ENCODE measurements around the gene SASH1.

Gene SASH1

DNA sequence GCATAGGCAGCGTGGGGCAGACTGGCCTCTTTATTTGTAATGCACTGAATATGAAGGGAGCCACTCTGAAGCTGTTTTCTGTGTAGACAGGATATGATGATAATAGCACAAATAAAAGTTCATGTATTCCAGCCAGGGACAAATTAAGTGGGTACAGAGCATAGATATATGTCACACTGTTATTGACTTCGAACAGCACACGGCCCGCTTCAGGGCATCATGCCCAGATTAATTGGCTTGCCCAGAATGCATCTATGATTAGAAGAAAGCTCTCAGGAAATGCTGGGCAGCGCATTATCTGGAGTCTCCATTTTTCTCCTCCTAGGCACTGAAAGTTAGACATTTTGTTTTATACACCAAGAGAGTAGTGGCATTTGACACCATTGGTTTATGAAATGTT, 26.3 kb upstream of the SASH1 start:
- Histone ChIP-seq H3K36me3 (ENCODE audit: low read length) (no peaks in the 10 kb centered on the region), H3K9me2 (replicated peaks; ENCODE audit: insufficient read depth, low read length) (no peaks in the 10 kb centered on the region), H3K9ac (ENCODE audit: low read length) (no peak overlapping the region), H3F3A (ENCODE audit: insufficient read depth) (no peaks in the 10 kb centered on the region), H4K20me1 (ENCODE audit: low read depth, low read length) (no peaks in the 10 kb centered on the region), H3K4me3 (ENCODE audit: insufficient read depth, low read length, poor library complexity, severe bottlenecking) (no peak overlapping the region), H2AFZ (ENCODE audit: low read depth, low read length, severe bottlenecking) (no peak overlapping the region), H3K27me3 (ENCODE audit: low read length) (no peaks in the 10 kb centered on the region), H3K27ac (ENCODE audit: low read depth, low read length) (no peak overlapping the region), H3K4me2 (ENCODE audit: low read depth, low read length, poor library complexity, severe bottlenecking) (no peak overlapping the region), H3K79me2 (ENCODE audit: insufficient read depth, low read length) (no peaks in the 10 kb centered on the region), H3K9me3 (ENCODE audit: insufficient read depth, low read length) (no peaks in the 10 kb centered on the region)
- TF ChIP-seq EZH2phosphoT487 (conservative IDR thresholded peaks at IDR 0.05; ENCODE audit: low read length) (no peak), CTCF (IDR thresholded peaks at IDR 0.05; ENCODE audit: insufficient read depth, low read length, poor library complexity, severe bottlenecking) (no peak)

GRCh38 chr6:148317051-148317450, 25.6 kb upstream of the SASH1 start:
- Histone ChIP-seq H3K27ac (ENCODE audit: low read depth, low read length) (no peak overlapping the region), H3K79me2 (ENCODE audit: insufficient read depth, low read length) (no peaks in the 10 kb centered on the region), H4K20me1 (ENCODE audit: low read depth, low read length) (no peaks in the 10 kb centered on the region), H3K4me3 (ENCODE audit: insufficient read depth, low read length, poor library complexity, severe bottlenecking) (no peak overlapping the region), H3K4me2 (ENCODE audit: low read depth, low read length, poor library complexity, severe bottlenecking) (no peak overlapping the region), H3F3A (ENCODE audit: insufficient read depth) (no peaks in the 10 kb centered on the region), H3K9ac (ENCODE audit: low read length) (no peak overlapping the region), H3K9me3 (ENCODE audit: insufficient read depth, low read length) (no peaks in the 10 kb centered on the region), H3K9me2 (replicated peaks; ENCODE audit: insufficient read depth, low read length) (no peaks in the 10 kb centered on the region), H3K36me3 (ENCODE audit: low read length) (no peaks in the 10 kb centered on the region), H2AFZ (ENCODE audit: low read depth, low read length, severe bottlenecking) (no peak overlapping the region), H3K27me3 (ENCODE audit: low read length) (no peaks in the 10 kb centered on the region)
- TF ChIP-seq CTCF (IDR thresholded peaks at IDR 0.05; ENCODE audit: insufficient read depth, low read length, poor library complexity, severe bottlenecking) (no peak), EZH2phosphoT487 (conservative IDR thresholded peaks at IDR 0.05; ENCODE audit: low read length) (no peak)

DNA sequence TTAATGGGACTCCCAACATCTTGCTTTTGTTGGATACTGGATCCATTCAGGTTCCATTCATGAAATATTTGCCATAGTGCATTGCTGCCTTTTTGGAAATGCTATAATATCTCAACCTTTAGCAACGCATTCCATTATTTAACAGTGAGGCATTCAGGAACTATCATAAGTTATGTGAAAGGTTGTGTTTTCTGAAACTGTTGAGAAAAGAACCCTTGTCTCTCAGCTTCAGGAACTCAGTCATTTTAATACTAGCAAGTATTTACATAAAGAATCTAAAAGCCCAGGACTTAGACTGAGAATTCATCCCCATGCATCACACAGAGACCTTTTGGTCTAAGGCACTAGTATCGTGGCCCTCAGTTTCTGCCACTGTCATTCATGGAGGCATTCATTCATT, 24.9 kb upstream of the SASH1 start:
- Histone ChIP-seq H3K27me3 (ENCODE audit: low read length) (no peaks in the 10 kb centered on the region), H3K9me3 (ENCODE audit: insufficient read depth, low read length) (no peaks in the 10 kb centered on the region), H3K4me2 (ENCODE audit: low read depth, low read length, poor library complexity, severe bottlenecking) (no peak overlapping the region), H3K36me3 (ENCODE audit: low read length) (no peaks in the 10 kb centered on the region), H3K9me2 (replicated peaks; ENCODE audit: insufficient read depth, low read length) (no peaks in the 10 kb centered on the region), H3F3A (ENCODE audit: insufficient read depth) (no peaks in the 10 kb centered on the region), H3K79me2 (ENCODE audit: insufficient read depth, low read length) (no peaks in the 10 kb centered on the region), H2AFZ (ENCODE audit: low read depth, low read length, severe bottlenecking) (no peak overlapping the region), H3K9ac (ENCODE audit: low read length) (no peak overlapping the region), H3K4me3 (ENCODE audit: insufficient read depth, low read length, poor library complexity, severe bottlenecking) (no peak overlapping the region), H3K27ac (ENCODE audit: low read depth, low read length) (no peak overlapping the region), H4K20me1 (ENCODE audit: low read depth, low read length) (no peaks in the 10 kb centered on the region)
- TF ChIP-seq EZH2phosphoT487 (conservative IDR thresholded peaks at IDR 0.05; ENCODE audit: low read length): no peak

DNA sequence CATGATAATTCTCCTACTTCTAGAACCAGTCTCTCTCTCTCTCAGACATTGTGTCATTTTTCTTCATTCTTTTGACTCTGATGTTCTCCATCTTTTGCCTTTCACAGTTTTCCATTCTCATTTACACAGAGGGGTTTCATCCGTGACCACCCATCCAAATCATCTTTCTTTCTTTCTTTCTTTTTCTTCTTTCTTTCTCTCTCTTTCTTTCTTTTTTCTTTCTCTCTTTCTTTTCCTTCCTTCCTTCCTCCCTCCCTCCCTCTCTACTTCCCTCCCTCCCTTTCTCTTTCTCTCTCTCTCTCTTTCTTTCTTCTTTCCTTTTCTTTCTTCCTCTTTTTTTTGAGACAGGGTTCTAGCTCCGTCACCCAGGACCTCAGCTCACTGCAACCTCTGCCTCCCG, 19.9 kb upstream of the SASH1 start:
- Histone ChIP-seq H3K27ac (ENCODE audit: low read depth, low read length) (no peak overlapping the region), H3K4me2 (ENCODE audit: low read depth, low read length, poor library complexity, severe bottlenecking) (no peak overlapping the region), H3K9me3 (ENCODE audit: insufficient read depth, low read length) (no peaks in the 10 kb centered on the region), H3K36me3 (ENCODE audit: low read length) (no peaks in the 10 kb centered on the region), H2AFZ (ENCODE audit: low read depth, low read length, severe bottlenecking) (no peak overlapping the region), H3K9ac (ENCODE audit: low read length) (no peak overlapping the region), H3K79me2 (ENCODE audit: insufficient read depth, low read length) (no peaks in the 10 kb centered on the region), H3F3A (ENCODE audit: insufficient read depth) (no peaks in the 10 kb centered on the region), H4K20me1 (ENCODE audit: low read depth, low read length) (no peaks in the 10 kb centered on the region), H3K27me3 (ENCODE audit: low read length) (no peaks in the 10 kb centered on the region), H3K4me3 (ENCODE audit: insufficient read depth, low read length, poor library complexity, severe bottlenecking) (no peak overlapping the region), H3K9me2 (replicated peaks; ENCODE audit: insufficient read depth, low read length) (no peaks in the 10 kb centered on the region)
- TF ChIP-seq EZH2phosphoT487 (conservative IDR thresholded peaks at IDR 0.05; ENCODE audit: low read length): no peak
- TF ChIP-seq CTCF (IDR thresholded peaks at IDR 0.05; ENCODE audit: insufficient read depth, low read length, poor library complexity, severe bottlenecking): no peak

Data from SU-DHL-6 (cell line).